GM19452 (cell line): ENCODE data around the gene EGFLAM.
"Not testable (repeated sequence)": the region's sequence is repeated elsewhere in the genome, so short reads cannot be mapped to it uniquely, and the experiment has no call there.

Experiments used
- ATAC-seq: cut with Tn5 transposase; IDR thresholded peaks from one replicate; pipeline ENCODE4 v1.9.1; 2021; ENCODE audit not compliant: unreplicated experiment

The EGFLAM gene

GRCh38 chr5:38413696-38414095 is 155.3 kb downstream of the EGFLAM start:
- no peak for ATAC-seq

- ATAC-seq, result no peak
Observed at GRCh38 chr5:38414348-38414747, 156.0 kb downstream of the EGFLAM start.

GRCh38 chr5:38415772-38416171 is 157.4 kb downstream of the EGFLAM start:
- not testable (repeated sequence) for ATAC-seq

GRCh38 chr5:38417658-38418017 is 159.3 kb downstream of the EGFLAM start:
- no peak for ATAC-seq

- ATAC-seq, result no peak
Observed at GRCh38 chr5:38420246-38420645, 161.9 kb downstream of the EGFLAM start.

GRCh38 chr5:38420691-38421390 is 162.5 kb downstream of the EGFLAM start:
- no peak for ATAC-seq

GRCh38 chr5:38422622-38423021 is 164.3 kb downstream of the EGFLAM start:
- no peak for ATAC-seq

GRCh38 chr5:38423276-38424147 is 165.2 kb downstream of the EGFLAM start:
- no peak for ATAC-seq

GRCh38 chr5:38424148-38425060 is 166.0 kb downstream of the EGFLAM start:
- no peak for ATAC-seq

- no peak for ATAC-seq
Observed at GRCh38 chr5:38426490-38426889, 168.1 kb downstream of the EGFLAM start.

- no peak for ATAC-seq
Observed at GRCh38 chr5:38426986-38427950, 168.9 kb downstream of the EGFLAM start.

GRCh38 chr5:38431242-38431853 is 173.0 kb downstream of the EGFLAM start:
- ATAC-seq, result no peak

- ATAC-seq, result no peak
Observed at GRCh38 chr5:38433160-38433861, 175.0 kb downstream of the EGFLAM start.

GRCh38 chr5:38434966-38435705 is 176.8 kb downstream of the EGFLAM start:
- ATAC-seq, result no peak

GRCh38 chr5:38438757-38439156 is 180.4 kb downstream of the EGFLAM start:
- ATAC-seq, result no peak

GRCh38 chr5:38441453-38442246 is 183.3 kb downstream of the EGFLAM start:
- ATAC-seq, result peak; percentile 100

GRCh38 chr5:38442247-38442573 is 183.9 kb downstream of the EGFLAM start:
- ATAC-seq, result no peak

GRCh38 chr5:38443390-38443789 is 185.0 kb downstream of the EGFLAM start:
- no peak for ATAC-seq
